Measurements from ENCODE around the gene LHX3. TPM values are rescaled to one million over a fixed set of nuclear protein-coding genes. Genes with fewer than 3 reads are reported as not detected.

LHX3 gene
- polyA plus RNA-seq, 2 of the 4 experiments (the other 2 are of a cell fraction) = 0.03 TPM; not detected in 1

- no peak overlapping the region for H3K27ac ChIP-seq
- ATAC-seq (no peak), DNase-seq (ENCODE audit: low read depth in 1 of 2, low spot score in 1 of 2) (no peak), FAIRE-seq (no peak)
- 88% methylated on average over 15 of the region's 17 CpGs for WGBS (ENCODE audit: missing lambda C conversion rate)
- no peak for TF ChIP-seq SMC3 (IDR thresholded peaks at IDR 0.05)
- TF ChIP-seq, protein P1, sequence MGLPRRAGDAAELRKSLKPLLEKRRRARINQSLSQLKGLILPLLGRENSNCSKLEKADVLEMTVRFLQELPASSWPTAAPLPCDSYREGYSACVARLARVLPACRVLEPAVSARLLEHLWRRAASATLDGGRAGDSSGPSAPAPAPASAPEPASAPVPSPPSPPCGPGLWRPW (IDR thresholded peaks at IDR 0.05) = no peak
- TF ChIP-seq MAZ (IDR thresholded peaks at IDR 0.05; ENCODE audit: borderline replicate concordance, low read depth, low read length) = no peak
- TF ChIP-seq NFE2L2 (conservative IDR thresholded peaks at IDR 0.05; ENCODE audit: low read length) = no peak
- no peak for TF ChIP-seq HOXB13 (CRISPR knock-in tag; IDR thresholded peaks at IDR 0.05; ENCODE audit: low read depth)
- TF ChIP-seq ZSCAN20 (CRISPR knock-in tag; IDR thresholded peaks at IDR 0.05) = no peak
- TF ChIP-seq HOXB5 (CRISPR knock-in tag; IDR thresholded peaks at IDR 0.05) = no peak
- TF ChIP-seq RNF2 (IDR thresholded peaks at IDR 0.05; ENCODE audit: borderline replicate concordance, low read depth) = no peak
- TF ChIP-seq TFCP2L1 (CRISPR knock-in tag; IDR thresholded peaks at IDR 0.05) = no peak
- TF ChIP-seq, protein P2, sequence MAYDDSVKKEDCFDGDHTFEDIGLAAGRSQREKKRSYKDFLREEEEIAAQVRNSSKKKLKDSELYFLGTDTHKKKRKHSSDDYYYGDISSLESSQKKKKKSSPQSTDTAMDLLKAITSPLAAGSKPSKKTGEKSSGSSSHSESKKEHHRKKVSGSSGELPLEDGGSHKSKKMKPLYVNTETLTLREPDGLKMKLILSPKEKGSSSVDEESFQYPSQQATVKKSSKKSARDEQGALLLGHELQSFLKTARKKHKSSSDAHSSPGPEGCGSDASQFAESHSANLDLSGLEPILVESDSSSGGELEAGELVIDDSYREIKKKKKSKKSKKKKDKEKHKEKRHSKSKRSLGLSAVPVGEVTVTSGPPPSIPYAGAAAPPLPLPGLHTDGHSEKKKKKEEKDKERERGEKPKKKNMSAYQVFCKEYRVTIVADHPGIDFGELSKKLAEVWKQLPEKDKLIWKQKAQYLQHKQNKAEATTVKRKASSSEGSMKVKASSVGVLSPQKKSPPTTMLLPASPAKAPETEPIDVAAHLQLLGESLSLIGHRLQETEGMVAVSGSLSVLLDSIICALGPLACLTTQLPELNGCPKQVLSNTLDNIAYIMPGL (CRISPR knock-in tag; IDR thresholded peaks at IDR 0.05; ENCODE audit: borderline replicate concordance) = no peak
- no peak for TF ChIP-seq CHD4 (IDR thresholded peaks at IDR 0.05; ENCODE audit: borderline replicate concordance)
- TF ChIP-seq, protein P3, sequence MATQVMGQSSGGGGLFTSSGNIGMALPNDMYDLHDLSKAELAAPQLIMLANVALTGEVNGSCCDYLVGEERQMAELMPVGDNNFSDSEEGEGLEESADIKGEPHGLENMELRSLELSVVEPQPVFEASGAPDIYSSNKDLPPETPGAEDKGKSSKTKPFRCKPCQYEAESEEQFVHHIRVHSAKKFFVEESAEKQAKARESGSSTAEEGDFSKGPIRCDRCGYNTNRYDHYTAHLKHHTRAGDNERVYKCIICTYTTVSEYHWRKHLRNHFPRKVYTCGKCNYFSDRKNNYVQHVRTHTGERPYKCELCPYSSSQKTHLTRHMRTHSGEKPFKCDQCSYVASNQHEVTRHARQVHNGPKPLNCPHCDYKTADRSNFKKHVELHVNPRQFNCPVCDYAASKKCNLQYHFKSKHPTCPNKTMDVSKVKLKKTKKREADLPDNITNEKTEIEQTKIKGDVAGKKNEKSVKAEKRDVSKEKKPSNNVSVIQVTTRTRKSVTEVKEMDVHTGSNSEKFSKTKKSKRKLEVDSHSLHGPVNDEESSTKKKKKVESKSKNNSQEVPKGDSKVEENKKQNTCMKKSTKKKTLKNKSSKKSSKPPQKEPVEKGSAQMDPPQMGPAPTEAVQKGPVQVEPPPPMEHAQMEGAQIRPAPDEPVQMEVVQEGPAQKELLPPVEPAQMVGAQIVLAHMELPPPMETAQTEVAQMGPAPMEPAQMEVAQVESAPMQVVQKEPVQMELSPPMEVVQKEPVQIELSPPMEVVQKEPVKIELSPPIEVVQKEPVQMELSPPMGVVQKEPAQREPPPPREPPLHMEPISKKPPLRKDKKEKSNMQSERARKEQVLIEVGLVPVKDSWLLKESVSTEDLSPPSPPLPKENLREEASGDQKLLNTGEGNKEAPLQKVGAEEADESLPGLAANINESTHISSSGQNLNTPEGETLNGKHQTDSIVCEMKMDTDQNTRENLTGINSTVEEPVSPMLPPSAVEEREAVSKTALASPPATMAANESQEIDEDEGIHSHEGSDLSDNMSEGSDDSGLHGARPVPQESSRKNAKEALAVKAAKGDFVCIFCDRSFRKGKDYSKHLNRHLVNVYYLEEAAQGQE (IDR thresholded peaks at IDR 0.05) = no peak
- TF ChIP-seq CBX8 (IDR thresholded peaks at IDR 0.05) = no peak
- no peak for TF ChIP-seq CHD2 (IDR thresholded peaks at IDR 0.05; ENCODE audit: low read length, partially characterized antibody)
- TF ChIP-seq RAD21 (conservative IDR thresholded peaks at IDR 0.05 in 1 of 2, IDR thresholded peaks at IDR 0.05 in 1 of 2) = no peak
- TF ChIP-seq KDM1A (IDR thresholded peaks at IDR 0.05; ENCODE audit: low read depth) = no peak
- no peak for TF ChIP-seq JUN (IDR thresholded peaks at IDR 0.05)
- no peak for TF ChIP-seq EP300 (IDR thresholded peaks at IDR 0.05)
- H3K4me2 ChIP-seq = no peak overlapping the region
- no peaks in the 10 kb centered on the region for H3K4me1 ChIP-seq
- H3K4me3 ChIP-seq = no peak overlapping the region
- CTCF ChIA-PET = interaction anchor here (0.6 to 5.2 kb wide), 6 partner anchors 11 to 119 kb away, joined by 3 to 30 read pairs (median 4); no protein-coding TSS in a partner anchor
- H3K9me3 ChIP-seq = no peaks in the 10 kb centered on the region
- POLR2A ChIA-PET = no interaction called here
These were observed 3.7 kb upstream of the LHX3 start for GRCh38 chr9:136208675-136209074.

DNA sequence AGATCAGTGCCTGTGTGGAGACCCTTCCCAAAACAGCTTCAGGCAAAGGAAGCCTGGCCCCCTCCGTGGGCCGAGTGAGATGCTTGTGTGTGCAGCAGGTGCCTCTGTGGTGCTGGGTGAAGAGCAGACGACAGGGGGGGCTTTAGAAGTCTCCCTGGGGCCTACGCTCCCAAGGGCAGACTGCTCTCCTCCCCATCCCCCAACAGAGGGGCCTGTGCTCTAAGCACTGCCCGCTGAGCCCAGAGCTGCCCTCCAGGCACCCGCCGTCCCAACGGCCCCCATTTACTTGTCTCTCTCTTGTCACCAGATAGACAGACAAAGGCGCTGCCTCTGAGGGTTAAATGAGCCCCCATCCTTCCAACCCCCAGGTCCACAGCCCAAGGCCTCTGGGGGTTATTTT lies 2.7 kb upstream of the LHX3 start:
- Histone ChIP-seq H3K9me3 (no peaks in the 10 kb centered on the region), H3K27ac (no peak overlapping the region), H3K4me2 (no peak overlapping the region), H3K4me3 (no peak overlapping the region), H3K4me1 (peaks cover 4% of the 10 kb centered on the region; the same call in 1 of the 3 replicates)
- ChIA-PET POLR2A (no interaction called here), CTCF (interaction anchor here (1.0 to 5.2 kb wide), 5 partner anchors 11 to 76 kb away, joined by 4 to 30 read pairs (median 4); no protein-coding TSS in a partner anchor)
- DNase-seq (ENCODE audit: low read depth in 1 of 2, low spot score in 1 of 2) (no peak), ATAC-seq (no peak), FAIRE-seq (no peak)
- TF ChIP-seq, protein P1 (IDR thresholded peaks at IDR 0.05) = no peak
- TF ChIP-seq KDM1A (IDR thresholded peaks at IDR 0.05; ENCODE audit: low read depth) (no peak), ZSCAN20 (CRISPR knock-in tag; IDR thresholded peaks at IDR 0.05) (no peak), NR3C1 (IDR thresholded peaks at IDR 0.05) (no peak), ATOH8 (CRISPR knock-in tag; IDR thresholded peaks at IDR 0.05; ENCODE audit: low read depth) (no peak), ZFP36 (IDR thresholded peaks at IDR 0.05; ENCODE audit: borderline replicate concordance, partially characterized antibody) (no peak), RFX5 (IDR thresholded peaks at IDR 0.05) (no peak), TP53 (CRISPR knock-in tag; IDR thresholded peaks at IDR 0.05) (no peak), CBX8 (IDR thresholded peaks at IDR 0.05) (no peak), JUN (IDR thresholded peaks at IDR 0.05) (no peak), CTCF (IDR thresholded peaks at IDR 0.05) (no peak), EHF (CRISPR knock-in tag; IDR thresholded peaks at IDR 0.05) (no peak), MAFK (IDR thresholded peaks at IDR 0.05; ENCODE audit: partially characterized antibody) (no peak), MAZ (IDR thresholded peaks at IDR 0.05; ENCODE audit: borderline replicate concordance, low read depth, low read length) (no peak)
- WGBS (ENCODE audit: missing lambda C conversion rate) = 79% methylated on average over 9 of the region's 9 CpGs
